ENCODE measurements around the gene RARB.

DNA sequence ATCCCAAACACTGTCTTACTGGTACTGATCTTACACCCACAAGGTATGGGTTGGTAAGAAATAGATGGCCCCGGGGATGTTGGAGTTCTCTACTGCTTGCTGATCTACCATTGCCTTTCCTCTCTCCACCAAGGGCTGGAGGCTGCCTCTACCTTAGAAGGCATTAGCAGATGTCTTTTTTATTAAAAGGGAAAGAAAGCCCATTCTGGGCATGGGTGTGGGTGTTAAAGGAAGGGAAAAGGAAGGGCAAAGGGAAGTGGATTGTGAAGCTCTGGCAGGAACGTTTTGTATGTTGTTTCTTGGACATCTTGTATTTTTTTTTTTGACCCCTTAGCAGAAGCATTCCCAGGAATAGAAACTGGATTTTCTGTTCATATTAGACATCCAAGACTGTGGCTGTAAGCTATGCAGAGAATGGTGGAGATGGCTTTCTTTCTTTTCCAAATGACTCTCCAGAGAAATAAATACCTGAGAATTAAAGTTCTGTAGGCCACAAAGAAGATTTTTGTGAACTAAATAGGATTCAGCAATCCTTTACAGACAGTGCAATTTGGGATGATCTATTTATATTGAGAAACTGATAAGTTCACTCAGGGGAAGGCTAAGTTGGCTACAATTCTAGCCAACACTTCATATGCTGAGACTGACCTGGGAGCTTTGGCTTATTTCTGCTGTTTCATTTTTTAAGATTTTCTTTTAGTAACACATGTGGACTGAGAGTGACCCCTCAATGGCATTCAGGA, 127.8 kb downstream of the RARB start:
- TF ChIP-seq, protein P1, sequence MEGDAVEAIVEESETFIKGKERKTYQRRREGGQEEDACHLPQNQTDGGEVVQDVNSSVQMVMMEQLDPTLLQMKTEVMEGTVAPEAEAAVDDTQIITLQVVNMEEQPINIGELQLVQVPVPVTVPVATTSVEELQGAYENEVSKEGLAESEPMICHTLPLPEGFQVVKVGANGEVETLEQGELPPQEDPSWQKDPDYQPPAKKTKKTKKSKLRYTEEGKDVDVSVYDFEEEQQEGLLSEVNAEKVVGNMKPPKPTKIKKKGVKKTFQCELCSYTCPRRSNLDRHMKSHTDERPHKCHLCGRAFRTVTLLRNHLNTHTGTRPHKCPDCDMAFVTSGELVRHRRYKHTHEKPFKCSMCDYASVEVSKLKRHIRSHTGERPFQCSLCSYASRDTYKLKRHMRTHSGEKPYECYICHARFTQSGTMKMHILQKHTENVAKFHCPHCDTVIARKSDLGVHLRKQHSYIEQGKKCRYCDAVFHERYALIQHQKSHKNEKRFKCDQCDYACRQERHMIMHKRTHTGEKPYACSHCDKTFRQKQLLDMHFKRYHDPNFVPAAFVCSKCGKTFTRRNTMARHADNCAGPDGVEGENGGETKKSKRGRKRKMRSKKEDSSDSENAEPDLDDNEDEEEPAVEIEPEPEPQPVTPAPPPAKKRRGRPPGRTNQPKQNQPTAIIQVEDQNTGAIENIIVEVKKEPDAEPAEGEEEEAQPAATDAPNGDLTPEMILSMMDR (tag by site-specific recombination; IDR thresholded peaks at IDR 0.05), result no peak
- TF ChIP-seq, protein P2, sequence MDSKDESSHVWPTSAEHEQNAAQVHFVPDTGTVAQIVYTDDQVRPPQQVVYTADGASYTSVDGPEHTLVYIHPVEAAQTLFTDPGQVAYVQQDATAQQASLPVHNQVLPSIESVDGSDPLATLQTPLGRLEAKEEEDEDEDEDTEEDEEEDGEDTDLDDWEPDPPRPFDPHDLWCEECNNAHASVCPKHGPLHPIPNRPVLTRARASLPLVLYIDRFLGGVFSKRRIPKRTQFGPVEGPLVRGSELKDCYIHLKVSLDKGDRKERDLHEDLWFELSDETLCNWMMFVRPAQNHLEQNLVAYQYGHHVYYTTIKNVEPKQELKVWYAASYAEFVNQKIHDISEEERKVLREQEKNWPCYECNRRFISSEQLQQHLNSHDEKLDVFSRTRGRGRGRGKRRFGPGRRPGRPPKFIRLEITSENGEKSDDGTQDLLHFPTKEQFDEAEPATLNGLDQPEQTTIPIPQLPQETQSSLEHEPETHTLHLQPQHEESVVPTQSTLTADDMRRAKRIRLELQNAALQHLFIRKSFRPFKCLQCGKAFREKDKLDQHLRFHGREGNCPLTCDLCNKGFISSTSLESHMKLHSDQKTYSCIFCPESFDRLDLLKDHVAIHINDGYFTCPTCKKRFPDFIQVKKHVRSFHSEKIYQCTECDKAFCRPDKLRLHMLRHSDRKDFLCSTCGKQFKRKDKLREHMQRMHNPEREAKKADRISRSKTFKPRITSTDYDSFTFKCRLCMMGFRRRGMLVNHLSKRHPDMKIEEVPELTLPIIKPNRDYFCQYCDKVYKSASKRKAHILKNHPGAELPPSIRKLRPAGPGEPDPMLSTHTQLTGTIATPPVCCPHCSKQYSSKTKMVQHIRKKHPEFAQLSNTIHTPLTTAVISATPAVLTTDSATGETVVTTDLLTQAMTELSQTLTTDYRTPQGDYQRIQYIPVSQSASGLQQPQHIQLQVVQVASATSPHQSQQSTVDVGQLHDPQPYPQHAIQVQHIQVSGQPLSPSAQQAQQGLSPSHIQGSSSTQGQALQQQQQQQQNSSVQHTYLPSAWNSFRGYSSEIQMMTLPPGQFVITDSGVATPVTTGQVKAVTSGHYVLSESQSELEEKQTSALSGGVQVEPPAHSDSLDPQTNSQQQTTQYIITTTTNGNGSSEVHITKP (tag by site-specific recombination; IDR thresholded peaks at IDR 0.05), result no peak
- TF ChIP-seq SP2 (tag by site-specific recombination; IDR thresholded peaks at IDR 0.05), result no peak
- no peak for TF ChIP-seq REST (tag by site-specific recombination; IDR thresholded peaks at IDR 0.05)
- TF ChIP-seq, protein P3, sequence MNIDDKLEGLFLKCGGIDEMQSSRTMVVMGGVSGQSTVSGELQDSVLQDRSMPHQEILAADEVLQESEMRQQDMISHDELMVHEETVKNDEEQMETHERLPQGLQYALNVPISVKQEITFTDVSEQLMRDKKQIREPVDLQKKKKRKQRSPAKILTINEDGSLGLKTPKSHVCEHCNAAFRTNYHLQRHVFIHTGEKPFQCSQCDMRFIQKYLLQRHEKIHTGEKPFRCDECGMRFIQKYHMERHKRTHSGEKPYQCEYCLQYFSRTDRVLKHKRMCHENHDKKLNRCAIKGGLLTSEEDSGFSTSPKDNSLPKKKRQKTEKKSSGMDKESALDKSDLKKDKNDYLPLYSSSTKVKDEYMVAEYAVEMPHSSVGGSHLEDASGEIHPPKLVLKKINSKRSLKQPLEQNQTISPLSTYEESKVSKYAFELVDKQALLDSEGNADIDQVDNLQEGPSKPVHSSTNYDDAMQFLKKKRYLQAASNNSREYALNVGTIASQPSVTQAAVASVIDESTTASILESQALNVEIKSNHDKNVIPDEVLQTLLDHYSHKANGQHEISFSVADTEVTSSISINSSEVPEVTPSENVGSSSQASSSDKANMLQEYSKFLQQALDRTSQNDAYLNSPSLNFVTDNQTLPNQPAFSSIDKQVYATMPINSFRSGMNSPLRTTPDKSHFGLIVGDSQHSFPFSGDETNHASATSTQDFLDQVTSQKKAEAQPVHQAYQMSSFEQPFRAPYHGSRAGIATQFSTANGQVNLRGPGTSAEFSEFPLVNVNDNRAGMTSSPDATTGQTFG (tag by site-specific recombination; IDR thresholded peaks at IDR 0.05; ENCODE audit: borderline replicate concordance), result no peak
- no peak for TF ChIP-seq YY1 (tag by site-specific recombination; IDR thresholded peaks at IDR 0.05)
